OCI-LY1 (cell line): ENCODE results near the gene ROR2.

Source experiments
- EZH2 ChIP-seq: fragments of 200-600 bp; sonication (generic), shearing (Covaris generic); IDR thresholded peaks from 2 replicates; pipeline ENCODE4 v1.8.0; 2017; ENCODE audit warnings: borderline replicate concordance, mixed run types, mild to moderate bottlenecking, antibody characterized with exemption, low read length, moderate library complexity, mixed read lengths
- TF ChIP-seq, protein P1 (sequence below): fragments of 200-600 bp; sonication (generic), shearing (Covaris generic); IDR thresholded peaks from 2 replicates; pipeline ENCODE4 v1.5.1; 2017; ENCODE audit warnings: mild to moderate bottlenecking, antibody characterized with exemption, low read length, moderate library complexity, mixed read lengths

DNA sequence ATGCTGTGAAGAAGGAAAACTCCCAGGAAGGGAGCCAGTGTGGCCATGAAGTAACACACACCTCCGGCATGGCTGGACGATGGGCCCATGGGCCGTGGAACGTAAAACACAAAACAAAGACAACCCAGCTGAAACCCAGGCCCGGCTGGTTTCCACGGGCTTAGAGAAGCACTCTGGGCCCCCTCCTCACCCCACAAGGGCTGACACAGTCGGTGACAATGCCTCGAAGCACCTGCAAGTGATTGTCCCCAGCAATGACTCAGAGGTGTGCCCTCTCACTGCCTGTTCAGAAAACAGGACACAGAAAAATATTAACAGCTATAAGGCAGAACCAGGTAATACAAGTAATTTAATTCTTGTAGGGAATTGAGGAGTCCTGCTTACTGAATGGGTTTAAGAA is 135.3 kb downstream of the ROR2 start:
- TF ChIP-seq, protein P1, sequence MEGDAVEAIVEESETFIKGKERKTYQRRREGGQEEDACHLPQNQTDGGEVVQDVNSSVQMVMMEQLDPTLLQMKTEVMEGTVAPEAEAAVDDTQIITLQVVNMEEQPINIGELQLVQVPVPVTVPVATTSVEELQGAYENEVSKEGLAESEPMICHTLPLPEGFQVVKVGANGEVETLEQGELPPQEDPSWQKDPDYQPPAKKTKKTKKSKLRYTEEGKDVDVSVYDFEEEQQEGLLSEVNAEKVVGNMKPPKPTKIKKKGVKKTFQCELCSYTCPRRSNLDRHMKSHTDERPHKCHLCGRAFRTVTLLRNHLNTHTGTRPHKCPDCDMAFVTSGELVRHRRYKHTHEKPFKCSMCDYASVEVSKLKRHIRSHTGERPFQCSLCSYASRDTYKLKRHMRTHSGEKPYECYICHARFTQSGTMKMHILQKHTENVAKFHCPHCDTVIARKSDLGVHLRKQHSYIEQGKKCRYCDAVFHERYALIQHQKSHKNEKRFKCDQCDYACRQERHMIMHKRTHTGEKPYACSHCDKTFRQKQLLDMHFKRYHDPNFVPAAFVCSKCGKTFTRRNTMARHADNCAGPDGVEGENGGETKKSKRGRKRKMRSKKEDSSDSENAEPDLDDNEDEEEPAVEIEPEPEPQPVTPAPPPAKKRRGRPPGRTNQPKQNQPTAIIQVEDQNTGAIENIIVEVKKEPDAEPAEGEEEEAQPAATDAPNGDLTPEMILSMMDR, result no peak
- no peak for TF ChIP-seq EZH2
